ENCODE results near the gene HKDC1.

DNA sequence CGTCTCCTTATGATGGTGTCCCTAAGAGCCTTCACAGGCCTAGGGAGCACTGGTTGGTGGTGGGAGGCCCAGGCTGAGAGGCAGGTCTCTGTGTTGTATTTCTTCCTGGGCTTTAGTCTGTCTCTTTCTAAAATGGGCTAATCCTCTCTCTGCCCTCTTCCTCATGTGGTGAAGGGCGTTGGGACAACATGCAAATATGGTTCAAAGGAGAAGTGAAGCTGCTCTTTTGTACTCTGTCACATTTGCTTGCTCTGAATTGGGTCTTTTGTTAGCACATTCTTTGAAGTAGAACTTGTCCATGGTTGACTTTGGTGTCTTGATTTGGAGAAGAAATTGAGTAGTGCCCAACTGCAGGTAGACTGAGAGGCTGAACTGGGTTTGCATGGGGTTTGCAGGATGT lies 59.0 kb downstream of the HKDC1 start:
- TF ChIP-seq, protein P1, sequence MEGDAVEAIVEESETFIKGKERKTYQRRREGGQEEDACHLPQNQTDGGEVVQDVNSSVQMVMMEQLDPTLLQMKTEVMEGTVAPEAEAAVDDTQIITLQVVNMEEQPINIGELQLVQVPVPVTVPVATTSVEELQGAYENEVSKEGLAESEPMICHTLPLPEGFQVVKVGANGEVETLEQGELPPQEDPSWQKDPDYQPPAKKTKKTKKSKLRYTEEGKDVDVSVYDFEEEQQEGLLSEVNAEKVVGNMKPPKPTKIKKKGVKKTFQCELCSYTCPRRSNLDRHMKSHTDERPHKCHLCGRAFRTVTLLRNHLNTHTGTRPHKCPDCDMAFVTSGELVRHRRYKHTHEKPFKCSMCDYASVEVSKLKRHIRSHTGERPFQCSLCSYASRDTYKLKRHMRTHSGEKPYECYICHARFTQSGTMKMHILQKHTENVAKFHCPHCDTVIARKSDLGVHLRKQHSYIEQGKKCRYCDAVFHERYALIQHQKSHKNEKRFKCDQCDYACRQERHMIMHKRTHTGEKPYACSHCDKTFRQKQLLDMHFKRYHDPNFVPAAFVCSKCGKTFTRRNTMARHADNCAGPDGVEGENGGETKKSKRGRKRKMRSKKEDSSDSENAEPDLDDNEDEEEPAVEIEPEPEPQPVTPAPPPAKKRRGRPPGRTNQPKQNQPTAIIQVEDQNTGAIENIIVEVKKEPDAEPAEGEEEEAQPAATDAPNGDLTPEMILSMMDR (IDR thresholded peaks at IDR 0.05) = no peak
- no peak for TF ChIP-seq POLR2A (IDR thresholded peaks at IDR 0.05)
